H1 (cell line): ENCODE measurements around the gene DPYD. TPM values are rescaled to one million over a fixed set of nuclear protein-coding genes. Genes with fewer than 3 reads are reported as not detected.

Experiments
- CTCF ChIA-PET: fragments of 300-600 bp; sonication (Branson Sonifier 250); formaldehyde crosslinking; loops from one replicate; lab custom pipeline; 2021; ENCODE audit not compliant: partially characterized antibody; lab: Charles Lee
- POLR2A ChIA-PET: fragments of 300-600 bp; sonication (Branson Sonifier 250); formaldehyde crosslinking; loops from one replicate; lab custom pipeline; 2021; ENCODE audit warnings: inconsistent platforms; ENCODE audit not compliant: partially characterized antibody; lab: Charles Lee
- DNase-seq, 2 experiments: peaks; one replicate each; pipeline versions ENCODE4 v3.0.0 to v3.0.0-alpha.2; 2010 to 2022; ENCODE audit warnings: low spot score in 2 of 2, low read depth in 1 of 2, mixed read lengths in 1 of 2
- FAIRE-seq: peaks from 2 replicates; lab custom pipeline; 2011; peaks lifted over from hg19 to GRCh38; lab: Jason Lieb, UNC
- H2AFZ ChIP-seq: 2 replicates; pipeline ENCODE4 v1.8.1; 2012; ENCODE audit warnings: low read length, inconsistent platforms
- H2AK5ac ChIP-seq: 2 replicates; pipeline ENCODE4 v1.6.1; 2013; ENCODE audit warnings: low read depth, low read length
- H2BK120ac ChIP-seq: replicated peaks from 2 replicates; pipeline ENCODE3; 2013; ENCODE audit warnings: low read depth, low read length, inconsistent platforms
- H2BK12ac ChIP-seq: 2 replicates; pipeline ENCODE4 v1.6.1; 2013; ENCODE audit warnings: low read depth, low read length
- H2BK15ac ChIP-seq: 2 replicates; pipeline ENCODE4 v1.6.1; 2013; ENCODE audit warnings: low read length
- H2BK20ac ChIP-seq: 2 replicates; pipeline ENCODE4 v1.6.1; 2013; ENCODE audit warnings: low read length
- H2BK5ac ChIP-seq: 2 replicates; pipeline ENCODE4 v1.6.1; 2013; ENCODE audit warnings: low read depth, low read length
- H3K14ac ChIP-seq: 2 replicates; pipeline ENCODE4 v1.6.1; 2013; ENCODE audit warnings: inconsistent platforms; ENCODE audit not compliant: insufficient read length
- H3K18ac ChIP-seq: 2 replicates; pipeline ENCODE4 v1.6.1; 2013; ENCODE audit warnings: low read length; ENCODE audit errors: extremely low read depth
- H3K23ac ChIP-seq: 2 replicates; pipeline ENCODE4 v1.6.1; 2013; ENCODE audit warnings: inconsistent platforms; ENCODE audit not compliant: insufficient read length
- H3K23me2 ChIP-seq: 2 replicates; pipeline ENCODE4 v1.6.1; 2013; ENCODE audit warnings: low read depth, low read length
- H3K27ac ChIP-seq: 2 replicates; pipeline ENCODE4 v1.6.1; 2011; ENCODE audit warnings: low read depth, low read length, inconsistent platforms
- H3K27me3 ChIP-seq, 4 experiments: replicated peaks in 1 of 4; 1 replicate in 1 of 4; 2 replicates in 3 of 4; pipeline versions ENCODE4 v1.6.1 to v1.8.1; 2011 to 2013; ENCODE audit warnings: low read length in 3 of 4, mild to moderate bottlenecking in 3 of 4, inconsistent platforms in 2 of 4, mixed read lengths in 2 of 4, moderate library complexity in 1 of 4; ENCODE audit not compliant: control insufficient read depth in 3 of 4, insufficient read depth in 3 of 4; ENCODE audit errors: extremely low read depth in 1 of 4
- H3K36me3 ChIP-seq, 4 experiments: 2 replicates each; pipeline versions ENCODE4 v1.6.1 to v1.8.1; 2011 to 2013; ENCODE audit warnings: mild to moderate bottlenecking in 4 of 4, low read length in 3 of 4, moderate library complexity in 2 of 4, control low read depth in 1 of 4, inconsistent platforms in 1 of 4; ENCODE audit not compliant: insufficient read depth in 4 of 4, control insufficient read depth in 2 of 4
- H3K4ac ChIP-seq: replicated peaks from 2 replicates; pipeline ENCODE3; 2013; ENCODE audit warnings: low read length, low read depth, mixed read lengths, inconsistent platforms; ENCODE audit not compliant: insufficient read length
- H3K4me1 ChIP-seq, 4 experiments: replicated peaks in 1 of 4; 1 replicate in 1 of 4; 2 replicates in 3 of 4; pipeline versions ENCODE4 v1.6.1 to v1.8.1; 2011 to 2013; ENCODE audit warnings: low read length in 3 of 4, inconsistent platforms in 2 of 4, mixed read lengths in 1 of 4; ENCODE audit not compliant: insufficient read depth in 4 of 4, control insufficient read depth in 3 of 4
- H3K4me2 ChIP-seq, 2 experiments: 2 replicates each; pipeline versions ENCODE4 v1.6.1 to v1.8.1; 2011 to 2013; ENCODE audit warnings: low read depth in 2 of 2, low read length in 2 of 2, control low read depth in 1 of 2, inconsistent platforms in 1 of 2, mild to moderate bottlenecking in 1 of 2; ENCODE audit not compliant: insufficient read depth in 1 of 2
- H3K4me3 ChIP-seq, 4 experiments: fragments of 200-600, 300-600 bp in 1 of 4; sonication (generic), shearing (Covaris generic), sonication (Bioruptor Twin) in 1 of 4; 2 replicates each; pipeline versions ENCODE4 v1.5.1 to v1.8.1; 2011 to 2016; ENCODE audit warnings: low read length in 4 of 4, low read depth in 3 of 4, control low read depth in 2 of 4, inconsistent platforms in 2 of 4, mild to moderate bottlenecking in 2 of 4, mixed read lengths in 1 of 4, moderate library complexity in 1 of 4; ENCODE audit not compliant: insufficient read depth in 2 of 4; ENCODE audit errors: extremely low read depth in 1 of 4
- H3K56ac ChIP-seq: replicated peaks from 2 replicates; pipeline ENCODE3; 2013; ENCODE audit warnings: low read depth, mild to moderate bottlenecking, mixed read lengths, low read length, inconsistent platforms; ENCODE audit not compliant: insufficient read length
- H3K79me1 ChIP-seq: 2 replicates; pipeline ENCODE4 v1.6.1; 2013; ENCODE audit warnings: low read depth, low read length, control low read depth
- H3K79me2 ChIP-seq, 2 experiments: 2 replicates each; pipeline versions ENCODE4 v1.6.1 to v1.8.1; 2012 to 2013; ENCODE audit warnings: low read length in 2 of 2, mild to moderate bottlenecking in 2 of 2, inconsistent platforms in 1 of 2; ENCODE audit not compliant: insufficient read depth in 2 of 2, control insufficient read depth in 1 of 2
- H3K9ac ChIP-seq, 4 experiments: replicated peaks in 1 of 4; 1 replicate in 1 of 4; 2 replicates in 3 of 4; pipeline versions ENCODE4 v1.6.1 to v1.8.1; 2011 to 2013; ENCODE audit warnings: low read depth in 3 of 4, low read length in 3 of 4, control low read depth in 2 of 4, mild to moderate bottlenecking in 2 of 4, moderate library complexity in 2 of 4, inconsistent platforms in 1 of 4; ENCODE audit errors: extremely low read depth in 1 of 4
- H3K9me3 ChIP-seq, 2 experiments: 2 replicates each; pipeline versions ENCODE4 v1.6.1 to v1.8.1; 2012 to 2013; ENCODE audit warnings: mild to moderate bottlenecking in 2 of 2, moderate library complexity in 2 of 2, control low read depth in 1 of 2, inconsistent platforms in 1 of 2, low read depth in 1 of 2, low read length in 1 of 2, mixed read lengths in 1 of 2; ENCODE audit not compliant: insufficient read depth in 2 of 2
- H4K20me1 ChIP-seq, 2 experiments: replicated peaks in 1 of 2; 2 replicates each; pipeline versions ENCODE3 to v1.8.1; 2011 to 2013; ENCODE audit warnings: inconsistent platforms in 2 of 2, low read length in 2 of 2, mild to moderate bottlenecking in 1 of 2; ENCODE audit not compliant: insufficient read depth in 2 of 2, control insufficient read depth in 1 of 2
- H4K5ac ChIP-seq: 2 replicates; pipeline ENCODE4 v1.6.1; 2013; ENCODE audit warnings: low read length, low read depth, mixed read lengths, inconsistent platforms; ENCODE audit not compliant: insufficient read length
- H4K8ac ChIP-seq: 2 replicates; pipeline ENCODE4 v1.8.0; 2013; ENCODE audit warnings: mild to moderate bottlenecking, moderate library complexity, low read length, inconsistent platforms; ENCODE audit not compliant: insufficient read depth; ENCODE audit errors: extremely low read depth
- H4K91ac ChIP-seq: replicated peaks from 2 replicates; pipeline ENCODE3; 2013; ENCODE audit warnings: low read length, mixed read lengths, inconsistent platforms; ENCODE audit not compliant: insufficient read length
- BCL11A ChIP-seq, 2 experiments: IDR thresholded peaks; one replicate each; pipeline ENCODE4 v1.6.1; 2011; ENCODE audit warnings: low read depth in 2 of 2, low read length in 2 of 2, mild to moderate bottlenecking in 2 of 2
- HDAC6 ChIP-seq: IDR thresholded peaks from one replicate; pipeline ENCODE4 v1.7.1; 2012; ENCODE audit warnings: low read depth, mild to moderate bottlenecking, inconsistent platforms, low read length, moderate library complexity
- POLR2A ChIP-seq, 2 experiments: IDR thresholded peaks; 1 replicate in 1 of 2; 2 replicates in 1 of 2; pipeline ENCODE4 v1.6.1; 2011; ENCODE audit warnings: low read depth in 2 of 2, low read length in 2 of 2, mild to moderate bottlenecking in 2 of 2; ENCODE audit errors: control extremely low read depth in 1 of 2
- SIRT6 ChIP-seq: IDR thresholded peaks from one replicate; pipeline ENCODE4 v1.7.1; 2012; ENCODE audit warnings: low read length, inconsistent platforms
- TAF7 ChIP-seq: optimal IDR thresholded peaks from 2 replicates; pipeline ENCODE3; 2011; ENCODE audit warnings: low read depth, mild to moderate bottlenecking, inconsistent platforms, low read length, moderate library complexity, borderline replicate concordance
- TEAD4 ChIP-seq: IDR thresholded peaks from 2 replicates; pipeline ENCODE4 v1.6.1; 2012; ENCODE audit warnings: low read depth, low read length, inconsistent platforms, mixed read lengths
- YY1 ChIP-seq: IDR thresholded peaks from 2 replicates; pipeline ENCODE4 v1.6.1; 2011; ENCODE audit warnings: low read depth, mild to moderate bottlenecking, low read length
- WGBS, 2 experiments: shearing (Covaris generic) in 1 of 2; methylation state at CpG; one replicate each; pipeline versions ENCODE4 v1.1.6 to v1.1.7; 2013 to 2015; ENCODE audit warnings: low lambda C conversion rate in 2 of 2, mixed read lengths in 2 of 2, inconsistent platforms in 1 of 2, low coverage in 1 of 2, missing lambda C conversion rate in 1 of 2; ENCODE audit not compliant: insufficient replicate concordance in 2 of 2, insufficient coverage in 1 of 2, insufficient read length in 1 of 2; ENCODE audit errors: extremely low coverage in 1 of 2, missing lambda C conversion rate in 1 of 2; 5-methylcytosine and 5-hydroxymethylcytosine counted together
- polyA plus RNA-seq, 7 experiments: library from polyadenylated mRNA; depleted of rRNA in 3 of 7; stranded (reverse) in 5 of 7; unstranded in 2 of 7; fragments of >200 nt in 5 of 7; fragments of 200-250 nt in 2 of 7; gene quantifications; 1 replicate in 5 of 7; 2 replicates in 1 of 7; 4 replicates in 1 of 7; pipeline versions ENCODE4 v1.2.1 to v1.2.3, GENCODE V29; 2011 to 2013; ENCODE audit warnings: missing spikeins in 2 of 7, mixed read lengths in 2 of 7
- total RNA-seq: library from RNA; stranded (reverse); fragmentation: NEBNext Ultra II Directional; extraction: Animal tissue kit (Norgen Biotek cat#: 25700); gene quantifications from 2 replicates; pipeline ENCODE4 v1.2.1, GENCODE V29; 2021

Gene DPYD
- total and polyA plus RNA-seq, 2 of the 8 experiments (the other 6 are each of a cell fraction or from before 2014, with no cell fraction given) = 0.29 to 0.73 TPM

- Histone ChIP-seq H2AK5ac (no peak overlapping the region), H2BK5ac (no peak overlapping the region), H3K27ac (no peak overlapping the region), H2BK12ac (no peak overlapping the region), H3K4me2 (no peak overlapping the region), H3K79me2 (no peaks in the 10 kb centered on the region), H2BK15ac (no peak overlapping the region), H3K23ac (no peak overlapping the region), H2BK120ac (no peak overlapping the region), H4K20me1 (no peaks in the 10 kb centered on the region), H4K8ac (no peak overlapping the region), H4K5ac (no peak overlapping the region), H3K4me3 (no peak overlapping the region), H2AFZ (peak overlapping the region; percentile 80; the same call in 1 of the 2 replicates), H3K79me1 (no peaks in the 10 kb centered on the region), H3K36me3 (no peaks in the 10 kb centered on the region), H3K18ac (no peak overlapping the region), H3K14ac (no peak overlapping the region), H3K27me3 (no peaks in the 10 kb centered on the region), H3K56ac (no peak overlapping the region), H3K9me3 (no peaks in the 10 kb centered on the region), H2BK20ac (no peak overlapping the region), H3K9ac (no peak overlapping the region), H3K23me2 (no peaks in the 10 kb centered on the region), H3K4me1 (peaks cover 0 to 2% (median 0%) of the 10 kb centered on the region in 4 experiments; a peak in 1 of 7 replicates), H3K4ac (no peak overlapping the region), H4K91ac (no peak overlapping the region)
- WGBS, 2 experiments = 98% methylated on average over 3 of the region's 3 CpGs; no CpG with 5 or more reads in 1 of the 2 experiments
- POLR2A ChIA-PET = no interaction called here
- FAIRE-seq (no peak), DNase-seq (no peak)
- CTCF ChIA-PET = interaction anchor here (0.7 kb wide), 1 partner anchor 105 kb away, joined by 6 read pairs; no protein-coding TSS in a partner anchor
- TF ChIP-seq SIRT6 = no peak
- TF ChIP-seq YY1 = no peak
- TF ChIP-seq TAF7 = no peak
- TF ChIP-seq BCL11A (IDR thresholded peaks at IDR 0.05; ENCODE audit: low read depth in 2 of 2, low read length in 2 of 2) = no peak
- TF ChIP-seq POLR2A (IDR thresholded peaks at IDR 0.05; ENCODE audit: control extremely low read depth in 1 of 2, low read depth in 2 of 2, low read length in 2 of 2) = no peak
- no peak for TF ChIP-seq HDAC6
- no peak for TF ChIP-seq TEAD4
These were observed 289.9 kb downstream of the DPYD start for GRCh38 chr1:97630948-97631347.
